Neural crest cell (in vitro differentiated cells): ENCODE measurements around the gene KCNH4. TPM values are rescaled to one million over a fixed set of nuclear protein-coding genes. Genes with fewer than 3 reads are reported as not detected.
"Not testable (repeated sequence)": the region's sequence is repeated elsewhere in the genome, so short reads cannot be mapped to it uniquely, and the experiment has no call there.

Experiments
- DNase-seq: peaks from one replicate; pipeline ENCODE4 v3.0.0; 2021; ENCODE audit warnings: low read depth, mixed read lengths, low spot score
- H3K27ac Mint-ChIP-seq: one replicate; pipeline ENCODE4 v1.8.0; 2021; ENCODE audit warnings: mild to moderate bottlenecking, mixed read lengths; ENCODE audit not compliant: unreplicated experiment
- H3K27me3 Mint-ChIP-seq: 2 replicates; pipeline ENCODE4 v1.8.0; 2021; ENCODE audit warnings: low read depth, mild to moderate bottlenecking, mixed read lengths
- H3K36me3 Mint-ChIP-seq: 2 replicates; pipeline ENCODE4 v1.8.0; 2021; ENCODE audit warnings: low read depth, mild to moderate bottlenecking, mixed read lengths
- H3K4me1 Mint-ChIP-seq: 2 replicates; pipeline ENCODE4 v1.8.0; 2021; ENCODE audit warnings: mixed read lengths
- H3K4me3 Mint-ChIP-seq: one replicate; pipeline ENCODE4 v1.8.0; 2021; ENCODE audit warnings: mild to moderate bottlenecking, mixed read lengths
- H3K9me3 Mint-ChIP-seq: 2 replicates; pipeline ENCODE4 v1.8.0; 2021; ENCODE audit warnings: mixed read lengths
- total RNA-seq: library from RNA; stranded (reverse); gene quantifications from 2 replicates; pipeline ENCODE4 v1.2.1, GENCODE V29; 2021
- TF ChIP-seq, protein P1 (sequence below): fragments of 200-600 bp; sonication (generic); conservative IDR thresholded peaks from 2 replicates; pipeline ENCODE4 v1.5.0; 2021; ENCODE audit warnings: antibody characterized with exemption, mild to moderate bottlenecking

KCNH4 gene
- total RNA-seq, 1 donor from 2014 or later: 0.05 TPM

DNA sequence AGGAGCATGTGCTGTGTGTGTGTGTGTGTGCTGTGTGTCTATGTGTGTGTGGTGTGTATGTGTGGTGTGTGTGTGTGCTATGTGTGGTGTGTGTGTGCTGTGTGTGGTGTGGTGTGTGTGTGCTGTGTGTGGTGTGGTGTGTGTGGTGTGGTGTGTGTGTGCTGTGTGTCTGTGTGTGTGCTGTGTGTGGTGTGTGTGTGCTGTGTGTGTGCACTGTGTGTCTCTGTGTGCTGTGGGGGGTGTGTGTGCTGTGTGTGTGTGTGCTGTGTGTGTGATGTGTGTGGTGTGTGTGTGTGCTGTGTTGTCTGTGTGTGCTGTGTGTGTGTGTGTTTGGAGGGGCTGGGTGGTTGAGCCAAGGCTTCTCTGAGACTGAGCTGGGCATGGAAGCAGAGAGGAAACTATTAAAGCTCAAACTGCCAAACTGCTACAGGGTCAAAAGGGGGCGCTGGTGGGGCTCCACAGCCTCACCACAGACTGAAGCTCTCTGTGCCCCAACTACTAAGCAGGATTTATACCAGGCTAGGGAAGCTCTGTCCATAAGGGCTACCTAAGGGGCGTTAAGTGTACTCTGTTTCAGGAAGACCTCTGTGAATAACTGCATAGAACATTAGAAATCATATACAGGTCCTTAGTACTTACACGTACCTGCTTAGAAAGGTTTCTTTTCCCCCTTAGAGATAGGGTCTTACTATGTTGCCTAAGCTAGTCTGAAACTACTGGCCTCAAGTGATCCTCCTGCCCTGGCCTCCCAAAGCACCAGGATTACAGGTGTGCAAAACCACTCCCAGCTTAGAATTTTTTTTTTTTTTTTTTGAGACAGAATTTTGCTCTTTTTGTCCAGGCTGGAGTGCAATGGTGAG, 41.2 kb upstream of the KCNH4 start:
- peak; percentile 22 for DNase-seq
- Mint-ChIP-seq H3K27ac (no peak overlapping the region), H3K9me3 (no peaks in the 10 kb centered on the region), H3K36me3 (peaks cover 11% of the 10 kb centered on the region), H3K27me3 (no peaks in the 10 kb centered on the region), H3K4me3 (no peak overlapping the region), H3K4me1 (peaks cover 8% of the 10 kb centered on the region)
- TF ChIP-seq, protein P1, sequence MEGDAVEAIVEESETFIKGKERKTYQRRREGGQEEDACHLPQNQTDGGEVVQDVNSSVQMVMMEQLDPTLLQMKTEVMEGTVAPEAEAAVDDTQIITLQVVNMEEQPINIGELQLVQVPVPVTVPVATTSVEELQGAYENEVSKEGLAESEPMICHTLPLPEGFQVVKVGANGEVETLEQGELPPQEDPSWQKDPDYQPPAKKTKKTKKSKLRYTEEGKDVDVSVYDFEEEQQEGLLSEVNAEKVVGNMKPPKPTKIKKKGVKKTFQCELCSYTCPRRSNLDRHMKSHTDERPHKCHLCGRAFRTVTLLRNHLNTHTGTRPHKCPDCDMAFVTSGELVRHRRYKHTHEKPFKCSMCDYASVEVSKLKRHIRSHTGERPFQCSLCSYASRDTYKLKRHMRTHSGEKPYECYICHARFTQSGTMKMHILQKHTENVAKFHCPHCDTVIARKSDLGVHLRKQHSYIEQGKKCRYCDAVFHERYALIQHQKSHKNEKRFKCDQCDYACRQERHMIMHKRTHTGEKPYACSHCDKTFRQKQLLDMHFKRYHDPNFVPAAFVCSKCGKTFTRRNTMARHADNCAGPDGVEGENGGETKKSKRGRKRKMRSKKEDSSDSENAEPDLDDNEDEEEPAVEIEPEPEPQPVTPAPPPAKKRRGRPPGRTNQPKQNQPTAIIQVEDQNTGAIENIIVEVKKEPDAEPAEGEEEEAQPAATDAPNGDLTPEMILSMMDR: peak; percentile 60

DNA sequence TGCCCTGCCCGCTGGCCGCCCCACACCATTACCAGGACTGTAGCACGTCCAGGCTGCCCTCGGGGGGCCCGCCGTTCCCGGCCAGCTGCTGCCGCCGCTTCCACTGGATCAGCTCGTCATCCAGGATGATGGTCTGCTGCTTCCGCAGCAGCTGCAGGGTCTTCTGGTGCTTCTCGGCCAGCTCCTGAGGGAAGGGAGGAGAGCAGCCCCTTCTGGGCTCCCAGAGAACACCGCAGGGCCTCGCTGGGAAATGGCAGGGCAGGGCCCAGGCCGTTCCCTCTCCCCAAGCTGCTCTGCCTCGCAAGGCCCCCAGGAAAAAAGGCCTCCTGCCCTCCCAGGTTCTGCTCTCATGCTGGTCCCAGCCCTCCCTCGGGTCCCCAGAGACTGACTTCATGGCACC, 38.3 kb upstream of the KCNH4 start:
- not testable (repeated sequence) for H3K27me3 Mint-ChIP-seq, H3K4me1 Mint-ChIP-seq, H3K9me3 Mint-ChIP-seq

DNA sequence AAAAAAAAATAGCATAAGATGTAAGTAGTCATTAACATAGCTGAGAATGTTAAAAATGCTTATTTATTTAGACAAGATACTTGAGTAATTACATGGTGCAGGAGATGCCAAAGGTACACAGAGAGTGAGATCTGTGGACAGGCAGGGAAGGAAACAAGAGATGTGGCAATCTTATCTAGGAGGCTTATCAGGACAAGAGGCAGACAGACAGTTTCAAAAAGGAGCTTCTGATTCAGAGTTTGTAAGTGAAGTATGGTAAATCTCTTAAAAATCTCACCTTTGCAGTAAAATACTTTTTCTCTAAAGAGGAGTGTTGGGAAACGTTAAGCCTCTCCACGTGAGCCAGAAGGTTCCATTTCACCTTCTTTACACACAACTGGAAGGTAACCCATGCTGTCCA, 33.2 kb upstream of the KCNH4 start:
- Mint-ChIP-seq H3K36me3 (peaks cover 18% of the 10 kb centered on the region), H3K27me3 (no peaks in the 10 kb centered on the region), H3K9me3 (no peaks in the 10 kb centered on the region), H3K4me3 (no peak overlapping the region), H3K4me1 (no peaks in the 10 kb centered on the region), H3K27ac (no peak overlapping the region)
- DNase-seq: no peak
- TF ChIP-seq, protein P1: no peak

More for the DNA sequence above, 38.3 kb upstream of the KCNH4 start:
- H3K27ac Mint-ChIP-seq, H3K4me3 Mint-ChIP-seq, DNase-seq, H3K36me3 Mint-ChIP-seq: not testable (repeated sequence)

DNA sequence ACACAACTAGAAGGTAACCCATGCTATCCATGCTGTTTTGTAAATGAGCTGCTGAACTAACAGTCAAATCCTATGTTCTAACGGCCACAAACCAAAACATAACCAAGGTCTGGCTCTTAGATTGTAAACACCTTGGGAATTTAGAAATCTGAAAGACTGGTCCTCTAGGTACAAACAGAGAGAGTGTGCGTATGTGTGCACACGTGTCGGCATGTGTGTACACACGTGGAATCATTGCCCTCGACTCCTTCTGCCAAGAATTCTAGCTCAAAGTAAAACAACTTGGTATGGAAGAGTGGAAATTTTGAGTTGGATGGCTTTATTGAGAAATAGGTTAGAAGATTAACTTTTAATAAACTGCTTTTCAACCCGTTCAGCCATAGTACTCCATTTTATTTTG, 31.4 kb upstream of the KCNH4 start:
- no peaks in the 10 kb centered on the region for H3K4me1 Mint-ChIP-seq
- H3K27ac Mint-ChIP-seq: no peak overlapping the region
- TF ChIP-seq, protein P1: no peak
- no peak overlapping the region for H3K4me3 Mint-ChIP-seq
- H3K36me3 Mint-ChIP-seq: peaks cover 19% of the 10 kb centered on the region
- H3K27me3 Mint-ChIP-seq: no peaks in the 10 kb centered on the region
- no peak for DNase-seq
- no peaks in the 10 kb centered on the region for H3K9me3 Mint-ChIP-seq

- not testable (repeated sequence) for DNase-seq, H3K4me1 Mint-ChIP-seq, H3K27me3 Mint-ChIP-seq, H3K27ac Mint-ChIP-seq, H3K4me3 Mint-ChIP-seq, H3K9me3 Mint-ChIP-seq
- H3K36me3 Mint-ChIP-seq: peaks cover 17% of the 10 kb centered on the region
Observed at GRCh38 chr17:42211921-42212341, 31.0 kb upstream of the KCNH4 start.

DNA sequence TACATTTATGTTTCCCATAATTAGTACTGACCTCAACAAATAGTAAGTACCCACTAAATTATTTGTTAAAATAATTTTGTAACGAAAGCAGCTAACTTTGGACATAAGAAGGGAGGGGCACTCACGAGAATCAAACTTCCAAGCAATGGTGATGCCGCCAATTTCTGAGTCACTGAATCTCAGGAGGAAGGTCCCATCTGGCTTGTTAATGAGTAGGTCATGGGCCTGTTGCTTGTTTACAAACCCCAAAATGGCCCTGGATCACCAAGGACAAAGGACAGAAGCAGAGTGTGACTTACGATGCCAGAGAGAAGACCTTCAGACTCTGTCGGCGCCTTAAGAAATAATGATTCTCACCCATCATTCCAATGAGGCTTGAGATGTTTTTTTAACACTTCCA, 29.1 kb upstream of the KCNH4 start:
- Mint-ChIP-seq H3K4me1 (no peaks in the 10 kb centered on the region), H3K27me3 (no peaks in the 10 kb centered on the region), H3K36me3 (peaks cover 17% of the 10 kb centered on the region), H3K9me3 (no peaks in the 10 kb centered on the region), H3K27ac (no peak overlapping the region), H3K4me3 (no peak overlapping the region)
- TF ChIP-seq, protein P1: no peak
- no peak for DNase-seq

- not testable (repeated sequence) for DNase-seq, H3K27me3 Mint-ChIP-seq, H3K9me3 Mint-ChIP-seq, H3K4me1 Mint-ChIP-seq, H3K4me3 Mint-ChIP-seq
- Mint-ChIP-seq H3K36me3 (peaks cover 18% of the 10 kb centered on the region), H3K27ac (peak overlapping the region; percentile 6)
Observed at GRCh38 chr17:42206153-42206612, 25.2 kb upstream of the KCNH4 start.
